NAMALWA (cell line): ENCODE data around the gene OXLD1.
A peak's percentile ranks its signal among the peaks of the same experiment; 100 is the strongest.

ENCODE experiments used
- DNase-seq: peaks from one replicate; pipeline ENCODE4 v3.0.0-alpha.2; 2015; ENCODE audit warnings: low spot score

OXLD1 gene

DNA sequence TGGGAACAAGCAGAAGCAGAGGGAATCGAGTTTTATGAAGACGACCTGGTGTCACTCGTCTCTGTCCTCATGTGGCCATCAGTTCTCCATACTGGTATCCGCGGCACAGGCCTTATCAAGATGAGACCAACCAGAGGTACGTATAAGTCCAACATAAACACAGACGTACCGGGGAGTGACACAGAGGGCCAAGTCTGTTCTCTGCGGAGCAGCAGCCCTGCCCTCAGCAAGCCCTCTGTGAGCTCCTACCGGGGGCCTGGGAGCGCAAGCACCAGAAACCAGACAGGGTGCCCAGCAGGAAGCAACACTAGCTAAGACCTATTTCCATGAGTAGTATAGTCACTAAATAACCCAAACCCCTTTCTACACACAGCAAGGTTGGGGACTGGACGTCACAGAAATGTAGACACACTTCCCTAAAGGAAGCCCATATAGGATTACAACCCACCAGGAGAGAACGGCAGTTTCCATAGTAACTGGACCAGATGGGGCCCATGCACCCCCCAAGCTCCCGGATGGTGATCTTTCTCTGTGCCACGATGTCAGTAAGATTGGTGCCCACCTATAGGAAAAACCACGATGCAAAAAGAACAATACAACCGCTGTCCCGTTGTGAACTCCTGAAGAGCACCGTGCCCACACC lies 16.3 kb upstream of the OXLD1 start:
- no peak for DNase-seq

GRCh38 chr17:81681672-81682071 lies 15.3 kb upstream of the OXLD1 start:
- no peak for DNase-seq

DNA sequence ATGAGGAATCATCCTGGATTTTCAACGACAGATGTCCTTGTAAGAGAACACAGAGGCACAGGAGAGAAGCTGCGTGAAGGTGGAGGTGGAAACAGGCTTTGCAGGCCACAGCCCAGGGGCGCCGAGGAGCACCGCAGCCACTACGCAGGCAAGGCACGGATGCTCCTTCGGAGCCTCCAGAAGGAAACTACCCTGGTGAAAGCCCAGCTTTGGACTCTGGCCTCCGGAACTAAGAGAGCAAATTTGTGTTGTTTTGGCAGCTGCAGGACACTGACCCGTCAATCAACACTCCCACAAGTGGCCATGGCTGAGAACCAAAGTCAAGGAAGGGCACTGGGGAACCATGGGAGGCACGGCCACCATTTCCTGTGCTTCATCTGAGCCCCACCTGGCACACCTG lies 13.7 kb upstream of the OXLD1 start:
- DNase-seq = no peak

DNA sequence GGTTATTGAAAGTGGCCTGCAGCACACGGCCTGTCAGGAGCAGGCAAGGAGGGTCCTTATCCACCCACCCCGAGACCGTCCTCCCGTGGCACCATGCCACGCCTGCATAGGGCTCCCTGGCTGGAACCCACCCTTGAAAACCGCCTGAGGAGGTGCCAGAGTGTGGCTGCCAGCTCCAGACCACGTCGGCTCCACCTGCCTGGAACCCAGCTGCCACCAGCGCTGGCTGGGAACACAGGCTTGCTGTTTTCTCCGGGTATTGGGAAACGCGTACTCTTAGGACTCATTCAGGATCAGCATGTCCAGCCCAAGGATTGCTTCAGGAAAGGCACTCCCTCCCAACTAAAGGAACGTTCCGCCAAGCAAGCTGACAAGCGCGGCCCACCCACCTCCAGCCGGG lies 10.5 kb upstream of the OXLD1 start:
- no peak for DNase-seq

DNA sequence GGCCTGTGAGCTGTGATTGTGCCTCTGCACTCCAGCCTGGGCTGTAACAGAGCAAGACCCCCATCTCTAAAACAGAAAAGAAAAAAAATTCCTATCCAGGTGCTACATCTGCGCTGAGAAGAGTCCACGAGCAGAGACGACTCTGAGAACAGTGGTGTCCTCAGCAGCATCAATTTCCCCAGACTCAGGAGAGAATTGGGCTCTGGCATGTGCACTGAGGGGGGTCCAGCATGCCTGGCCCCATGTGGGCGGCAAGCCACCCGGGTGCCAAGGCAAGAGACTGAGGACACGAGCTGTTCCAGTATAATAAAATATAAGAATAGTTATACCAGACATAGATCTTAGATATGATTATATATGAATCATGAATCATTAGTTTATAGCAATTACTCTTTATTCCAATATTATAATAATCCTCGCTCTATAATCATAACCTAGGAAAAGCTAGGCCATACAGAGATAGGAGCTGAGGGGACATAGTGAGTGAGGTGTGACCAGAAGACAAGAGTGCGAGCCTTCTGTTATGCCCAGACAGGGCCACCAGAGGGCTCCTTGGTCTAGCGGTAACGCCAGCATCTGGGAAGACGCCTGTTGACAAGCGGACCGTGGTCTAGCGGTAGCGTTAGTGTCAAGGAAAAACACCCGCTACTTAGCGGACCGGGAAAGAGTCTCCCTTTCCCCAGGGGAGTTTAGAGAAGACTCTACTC lies 9.3 kb upstream of the OXLD1 start:
- peak; percentile 54 for DNase-seq

GRCh38 chr17:81673561-81674258 lies 7.3 kb upstream of the OXLD1 start:
- DNase-seq = no peak

GRCh38 chr17:81672954-81673353 lies 6.5 kb upstream of the OXLD1 start:
- DNase-seq = no peak

GRCh38 chr17:81672504-81672903 lies 6.1 kb upstream of the OXLD1 start:
- no peak for DNase-seq

DNA sequence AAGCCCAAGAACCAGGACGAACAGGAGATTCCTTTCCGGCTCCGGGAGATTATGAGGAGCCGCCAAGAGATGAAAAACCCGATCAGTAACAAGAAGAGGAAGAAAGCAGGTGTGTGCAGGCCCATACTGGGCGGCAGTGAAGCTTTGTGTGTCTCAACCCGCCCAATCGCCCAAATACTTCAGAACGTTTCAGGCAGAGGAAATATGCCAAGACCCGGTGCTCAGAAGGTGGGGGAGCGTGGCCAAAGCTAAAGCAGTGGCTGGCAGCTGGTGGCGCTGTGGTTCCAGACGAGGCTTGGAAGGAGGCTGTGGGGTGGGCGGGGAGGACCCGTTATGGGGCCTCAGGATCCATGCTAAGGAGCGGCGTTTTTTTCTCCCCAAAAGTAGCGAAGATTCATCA lies 1.3 kb upstream of the OXLD1 start:
- DNase-seq = peak; percentile 41

DNA sequence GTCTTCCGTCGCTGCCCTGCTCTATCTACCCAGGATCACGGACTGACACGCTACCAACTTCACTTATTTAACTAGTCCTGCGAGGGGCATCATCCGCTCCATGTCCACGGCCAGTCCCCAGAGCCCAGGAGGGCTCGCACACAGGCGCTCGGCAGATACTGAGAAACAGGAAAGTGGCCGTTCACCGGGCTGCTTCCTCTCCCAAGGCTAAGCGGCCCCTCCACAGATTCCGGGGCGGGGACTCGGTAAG lies 388 bp downstream of the OXLD1 start:
- DNase-seq = no peak

- DNase-seq = peak; percentile 46
Measured at GRCh38 chr17:81665205-81666091, 957 bp downstream of the OXLD1 start.

- no peak for DNase-seq
Measured at GRCh38 chr17:81664051-81664470, 2.3 kb downstream of the OXLD1 start.

DNA sequence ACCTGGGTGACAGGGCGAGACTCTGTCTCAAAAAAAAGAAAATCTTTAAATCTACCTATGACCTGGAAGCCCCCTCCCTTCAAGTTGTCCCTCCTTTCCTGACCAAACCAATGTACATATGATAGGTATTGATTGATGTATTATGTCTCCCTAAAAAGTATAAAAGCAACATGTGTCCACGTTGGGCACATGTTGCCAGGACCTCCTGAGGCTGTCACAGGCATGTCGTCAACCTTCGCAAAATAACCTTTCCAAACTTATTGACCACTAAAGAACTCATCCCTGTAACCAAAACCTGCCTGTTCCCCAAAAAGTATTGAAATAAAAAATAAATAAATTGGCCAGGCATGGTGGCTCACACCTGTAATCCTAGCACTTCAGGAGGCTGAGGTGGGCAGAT lies 4.4 kb downstream of the OXLD1 start:
- DNase-seq = no peak

DNA sequence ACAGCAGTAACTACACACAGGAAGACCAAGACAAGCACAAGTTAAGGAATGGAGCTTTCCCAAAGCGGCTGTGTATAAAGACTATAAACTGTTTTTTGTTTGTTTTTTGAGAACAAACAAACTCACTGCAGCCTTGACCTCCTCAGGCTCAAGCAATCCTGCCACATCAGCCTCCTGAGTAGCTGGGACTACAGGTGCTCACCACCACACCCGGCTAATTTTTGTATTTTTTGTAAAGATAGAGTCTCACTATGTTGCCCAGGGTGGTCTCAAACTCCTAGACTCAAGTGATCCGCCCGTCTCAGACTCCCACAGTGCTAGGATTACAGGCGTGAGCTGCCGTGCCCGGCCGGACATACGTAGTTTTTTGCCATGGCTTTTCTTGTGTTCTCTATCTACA lies 6.0 kb downstream of the OXLD1 start:
- no peak for DNase-seq

- DNase-seq = no peak
Measured at GRCh38 chr17:81659038-81659437, 7.4 kb downstream of the OXLD1 start.

GRCh38 chr17:81656835-81657234 lies 9.6 kb downstream of the OXLD1 start:
- no peak for DNase-seq

DNA sequence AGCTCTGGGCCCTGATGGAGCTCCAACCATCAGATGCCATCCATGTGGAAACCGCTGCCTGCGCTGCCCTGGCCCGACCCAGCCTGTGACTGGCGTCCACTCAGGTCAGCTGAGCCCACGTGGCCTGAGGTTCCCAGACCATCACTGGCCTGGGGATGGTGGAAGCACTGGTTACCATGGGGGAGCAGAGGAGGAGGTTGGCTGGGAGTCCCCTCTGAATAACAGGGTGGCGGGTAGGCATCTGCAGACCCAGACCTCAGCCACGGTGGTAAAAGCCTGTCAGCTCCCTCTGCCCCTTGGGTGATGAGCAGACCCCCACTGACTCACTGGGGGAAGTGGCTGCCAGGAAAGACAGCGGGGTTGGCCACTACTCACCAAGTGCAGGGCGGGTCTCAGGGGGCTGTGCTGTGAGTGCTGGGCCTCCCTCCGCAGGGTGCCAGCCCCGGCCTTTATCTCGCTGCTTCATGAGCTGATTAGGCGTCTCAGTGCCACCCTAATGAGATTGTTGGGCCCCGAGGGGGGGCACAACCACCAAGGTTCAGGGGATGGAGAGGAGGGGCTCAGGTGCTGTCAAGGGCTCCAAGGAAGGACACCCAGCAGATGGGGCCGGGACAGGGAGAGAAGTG lies 10.2 kb downstream of the OXLD1 start, which contains the start of gene PDE6G:
TSS of gene PDE6G (minus strand) at position 425 of the 626 bp plus-strand sequence. CDS start 3,237 bp downstream, outside the sequence.
- DNase-seq = no peak

- no peak for DNase-seq
Measured at GRCh38 chr17:81655378-81656117, 10.9 kb downstream of the OXLD1 start.

GRCh38 chr17:81652906-81653771 lies 13.3 kb downstream of the OXLD1 start:
- no peak for DNase-seq

DNA sequence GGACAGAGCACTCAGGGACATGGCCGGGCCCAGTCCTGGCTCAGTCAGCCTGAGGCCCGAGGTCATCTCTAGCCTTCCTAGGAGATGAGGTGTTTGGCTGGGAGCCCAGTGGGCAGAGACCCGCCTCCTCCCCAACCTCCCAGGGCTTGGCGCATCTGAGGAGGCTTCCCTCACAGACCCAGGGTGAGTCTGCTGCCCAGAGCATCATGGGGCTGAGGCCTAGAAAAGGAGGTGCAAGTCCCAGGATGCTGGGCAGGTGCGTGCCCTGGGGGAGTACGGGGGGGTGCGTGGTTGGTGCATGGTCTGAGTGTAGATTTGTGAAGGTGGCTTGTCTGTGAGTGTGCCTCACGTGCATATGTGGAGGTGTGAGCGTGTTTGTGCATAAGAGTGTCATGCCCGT lies 14.7 kb downstream of the OXLD1 start:
- no peak for DNase-seq
